Type B pancreatic cell (in vitro differentiated cells): ENCODE data around the gene RSRC1. TPM values are rescaled to one million over a fixed set of nuclear protein-coding genes. Genes with fewer than 3 reads are reported as not detected.

Experiments
- DNase-seq: peaks from one replicate; pipeline ENCODE4 v3.0.0; 2021; ENCODE audit warnings: mixed read lengths; ENCODE audit not compliant: unreplicated experiment; ENCODE audit errors: extremely low spot score
- H3K27ac Mint-ChIP-seq: 2 replicates; pipeline ENCODE4 v1.8.0; 2021; ENCODE audit warnings: mild to moderate bottlenecking, mixed read lengths
- H3K27me3 Mint-ChIP-seq: 2 replicates; pipeline ENCODE4 v1.8.0; 2021; ENCODE audit warnings: mixed read lengths
- H3K36me3 Mint-ChIP-seq: 2 replicates; pipeline ENCODE4 v1.8.0; 2021; ENCODE audit warnings: mixed read lengths
- H3K4me1 Mint-ChIP-seq: one replicate; pipeline ENCODE4 v1.8.0; 2021; ENCODE audit warnings: mixed read lengths; ENCODE audit not compliant: unreplicated experiment
- H3K4me3 Mint-ChIP-seq: 2 replicates; pipeline ENCODE4 v1.8.0; 2021; ENCODE audit warnings: mild to moderate bottlenecking, mixed read lengths
- H3K9me3 Mint-ChIP-seq: 2 replicates; pipeline ENCODE4 v1.8.0; 2021; ENCODE audit warnings: mixed read lengths
- total RNA-seq: library from RNA; stranded (reverse); gene quantifications from 2 replicates; pipeline ENCODE4 v1.2.1, GENCODE V29; 2021; ENCODE audit warnings: low replicate concordance
- TF ChIP-seq, protein P1 (sequence below): fragments of 200-600 bp; sonication (generic); conservative IDR thresholded peaks from 2 replicates; pipeline ENCODE4 v1.5.0; 2021; ENCODE audit warnings: antibody characterized with exemption, mild to moderate bottlenecking

The RSRC1 gene
- total RNA-seq, 1 donor from 2014 or later, result 34.6 TPM

DNA sequence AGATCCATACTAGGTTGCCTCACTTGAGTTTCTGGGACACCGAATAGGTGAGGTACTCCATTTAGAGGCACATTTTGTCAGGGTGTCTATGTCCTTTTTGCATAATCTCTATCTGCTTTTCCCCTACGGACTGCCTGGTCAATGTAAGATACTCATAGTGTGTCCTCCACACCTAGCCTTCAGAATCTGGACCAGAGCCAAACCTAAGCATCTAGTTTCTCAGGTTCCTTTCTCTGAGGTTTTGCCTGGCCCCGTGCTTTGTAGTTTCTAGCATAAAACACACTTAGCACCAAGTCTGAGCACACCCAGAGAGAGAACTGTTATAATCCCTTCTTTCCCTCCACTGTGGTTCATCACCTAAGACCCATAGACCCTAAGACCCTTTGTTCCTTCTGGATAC, 355.2 kb downstream of the RSRC1 start:
- no peaks in the 10 kb centered on the region for H3K9me3 Mint-ChIP-seq
- H3K27me3 Mint-ChIP-seq, result no peaks in the 10 kb centered on the region
- H3K27ac Mint-ChIP-seq, result no peak overlapping the region
- TF ChIP-seq, protein P1, sequence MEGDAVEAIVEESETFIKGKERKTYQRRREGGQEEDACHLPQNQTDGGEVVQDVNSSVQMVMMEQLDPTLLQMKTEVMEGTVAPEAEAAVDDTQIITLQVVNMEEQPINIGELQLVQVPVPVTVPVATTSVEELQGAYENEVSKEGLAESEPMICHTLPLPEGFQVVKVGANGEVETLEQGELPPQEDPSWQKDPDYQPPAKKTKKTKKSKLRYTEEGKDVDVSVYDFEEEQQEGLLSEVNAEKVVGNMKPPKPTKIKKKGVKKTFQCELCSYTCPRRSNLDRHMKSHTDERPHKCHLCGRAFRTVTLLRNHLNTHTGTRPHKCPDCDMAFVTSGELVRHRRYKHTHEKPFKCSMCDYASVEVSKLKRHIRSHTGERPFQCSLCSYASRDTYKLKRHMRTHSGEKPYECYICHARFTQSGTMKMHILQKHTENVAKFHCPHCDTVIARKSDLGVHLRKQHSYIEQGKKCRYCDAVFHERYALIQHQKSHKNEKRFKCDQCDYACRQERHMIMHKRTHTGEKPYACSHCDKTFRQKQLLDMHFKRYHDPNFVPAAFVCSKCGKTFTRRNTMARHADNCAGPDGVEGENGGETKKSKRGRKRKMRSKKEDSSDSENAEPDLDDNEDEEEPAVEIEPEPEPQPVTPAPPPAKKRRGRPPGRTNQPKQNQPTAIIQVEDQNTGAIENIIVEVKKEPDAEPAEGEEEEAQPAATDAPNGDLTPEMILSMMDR, result no peak
- no peak overlapping the region for H3K4me3 Mint-ChIP-seq
- no peaks in the 10 kb centered on the region for H3K36me3 Mint-ChIP-seq
- DNase-seq, result no peak
- H3K4me1 Mint-ChIP-seq, result no peaks in the 10 kb centered on the region

GRCh38 chr3:158470944-158471638, 361.2 kb downstream of the RSRC1 start:
- Mint-ChIP-seq H3K4me3 (no peak overlapping the region), H3K9me3 (no peaks in the 10 kb centered on the region), H3K27me3 (no peaks in the 10 kb centered on the region), H3K36me3 (no peaks in the 10 kb centered on the region), H3K4me1 (no peaks in the 10 kb centered on the region), H3K27ac (no peak overlapping the region)
- TF ChIP-seq, protein P1, result no peak
- DNase-seq, result no peak

DNA sequence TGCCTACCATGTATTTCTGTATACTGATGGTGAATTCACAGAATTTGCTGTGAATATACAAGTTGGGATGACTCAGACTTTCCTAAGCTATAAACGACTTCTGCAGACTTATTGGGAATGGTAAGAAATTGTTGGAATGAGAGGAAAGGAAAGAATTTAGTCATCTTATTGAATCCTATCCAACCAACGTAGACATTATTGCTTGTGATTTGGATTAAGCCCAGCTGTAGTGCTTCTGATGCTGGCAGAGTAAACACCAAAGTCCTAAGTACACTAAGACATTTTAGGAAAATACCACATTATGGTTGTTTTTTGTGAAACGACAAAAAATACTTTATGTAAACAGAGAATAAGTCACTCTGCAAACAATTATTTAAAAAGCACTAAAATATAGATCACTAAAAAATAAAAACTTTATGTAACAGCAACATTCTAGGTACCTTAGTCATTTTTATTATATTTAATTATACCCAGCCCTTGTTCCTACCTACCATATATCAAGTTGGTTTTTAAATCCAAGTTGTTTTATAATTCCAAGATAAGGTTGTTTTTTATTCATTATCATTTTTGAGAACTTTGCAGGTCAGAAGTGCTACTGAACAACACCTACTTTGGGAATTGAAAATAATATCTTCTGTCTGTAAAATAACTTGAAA, 361.9 kb downstream of the RSRC1 start:
- Mint-ChIP-seq H3K27ac (no peak overlapping the region), H3K9me3 (no peaks in the 10 kb centered on the region), H3K27me3 (no peaks in the 10 kb centered on the region), H3K4me3 (no peak overlapping the region), H3K4me1 (no peaks in the 10 kb centered on the region), H3K36me3 (no peaks in the 10 kb centered on the region)
- no peak for DNase-seq
- TF ChIP-seq, protein P1, result no peak

DNA sequence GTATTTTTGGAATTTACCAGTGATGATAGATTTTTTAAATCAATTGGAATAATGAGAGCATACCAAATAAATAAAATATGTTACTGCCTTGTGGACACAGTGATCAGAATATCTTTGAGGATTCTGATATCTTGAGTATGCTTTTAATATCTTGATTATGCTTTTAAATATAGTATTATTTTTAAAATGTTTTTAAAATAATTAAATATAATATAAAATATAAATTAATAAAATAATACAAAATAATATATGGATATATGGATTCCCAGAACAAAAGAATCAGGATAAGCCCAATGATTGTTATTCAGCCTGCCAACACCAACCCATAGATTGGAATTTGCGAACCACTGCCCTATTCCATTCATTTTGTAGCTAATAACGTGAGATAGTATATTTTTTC, 369.2 kb downstream of the RSRC1 start:
- Mint-ChIP-seq H3K36me3 (no peaks in the 10 kb centered on the region), H3K27ac (no peak overlapping the region), H3K27me3 (no peaks in the 10 kb centered on the region), H3K9me3 (no peaks in the 10 kb centered on the region), H3K4me1 (no peaks in the 10 kb centered on the region), H3K4me3 (no peak overlapping the region)
- no peak for DNase-seq
- TF ChIP-seq, protein P1, result no peak

- H3K4me3 Mint-ChIP-seq, result no peak overlapping the region
- DNase-seq, result no peak
- H3K36me3 Mint-ChIP-seq, result no peaks in the 10 kb centered on the region
- no peaks in the 10 kb centered on the region for H3K9me3 Mint-ChIP-seq
- H3K27ac Mint-ChIP-seq, result no peak overlapping the region
- TF ChIP-seq, protein P1, result no peak
- peaks cover 6% of the 10 kb centered on the region for H3K4me1 Mint-ChIP-seq
- H3K27me3 Mint-ChIP-seq, result no peaks in the 10 kb centered on the region
Observed at GRCh38 chr3:158483701-158484235, 373.9 kb downstream of the RSRC1 start.
